HG03378 (cell line): ENCODE measurements around the gene UGGT2.
"Not testable (repeated sequence)": the region's sequence is repeated elsewhere in the genome, so short reads cannot be mapped to it uniquely, and the experiment has no call there.

ENCODE experiments used
- ATAC-seq: cut with Tn5 transposase; IDR thresholded peaks from one replicate; pipeline ENCODE4 v1.9.1; 2021; ENCODE audit warnings: mild to moderate bottlenecking, moderate library complexity; ENCODE audit not compliant: unreplicated experiment

UGGT2 gene

DNA sequence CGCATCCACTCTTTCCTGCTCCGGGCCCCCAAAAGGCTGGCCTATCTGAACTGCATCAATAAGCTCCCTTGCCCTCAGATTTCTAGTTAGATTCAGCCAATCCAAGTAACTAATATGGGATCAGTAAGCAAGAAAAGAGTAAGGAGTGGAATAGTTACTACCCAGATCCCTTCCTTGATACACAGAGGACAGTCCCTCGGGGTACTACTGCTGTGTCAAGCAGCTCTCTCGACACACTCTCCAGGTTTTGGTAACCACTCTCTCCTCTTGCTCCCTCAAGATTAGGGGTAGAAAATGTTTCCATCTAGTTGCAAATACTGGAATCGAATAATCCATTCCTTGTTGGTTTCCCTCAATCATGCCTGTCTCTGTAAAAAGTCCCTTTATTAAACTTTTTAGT lies 65.4 kb downstream of the UGGT2 start:
- no peak for ATAC-seq

GRCh38 chr13:95982144-95982543 lies 71.1 kb downstream of the UGGT2 start:
- no peak for ATAC-seq

DNA sequence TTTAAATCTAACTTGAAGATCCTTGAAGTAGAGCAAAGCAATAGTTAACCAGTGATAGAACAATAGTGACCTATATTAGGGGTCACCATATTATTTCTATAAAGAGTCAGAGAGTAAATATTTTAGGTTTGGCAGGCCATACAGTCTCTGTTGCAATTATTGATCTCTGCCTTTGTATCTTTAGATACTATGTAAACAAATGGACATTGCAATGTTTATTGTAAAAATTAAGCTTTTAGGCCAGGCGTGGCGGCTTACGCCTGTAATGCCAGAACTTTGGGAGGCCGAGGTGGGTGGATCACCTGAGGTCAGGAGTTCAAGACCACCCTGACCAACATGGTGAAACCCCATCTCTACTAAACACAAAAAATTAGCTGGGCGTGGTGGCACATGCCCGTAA lies 80.5 kb downstream of the UGGT2 start:
- not testable (repeated sequence) for ATAC-seq

GRCh38 chr13:95970878-95971277 lies 82.3 kb downstream of the UGGT2 start:
- no peak for ATAC-seq

DNA sequence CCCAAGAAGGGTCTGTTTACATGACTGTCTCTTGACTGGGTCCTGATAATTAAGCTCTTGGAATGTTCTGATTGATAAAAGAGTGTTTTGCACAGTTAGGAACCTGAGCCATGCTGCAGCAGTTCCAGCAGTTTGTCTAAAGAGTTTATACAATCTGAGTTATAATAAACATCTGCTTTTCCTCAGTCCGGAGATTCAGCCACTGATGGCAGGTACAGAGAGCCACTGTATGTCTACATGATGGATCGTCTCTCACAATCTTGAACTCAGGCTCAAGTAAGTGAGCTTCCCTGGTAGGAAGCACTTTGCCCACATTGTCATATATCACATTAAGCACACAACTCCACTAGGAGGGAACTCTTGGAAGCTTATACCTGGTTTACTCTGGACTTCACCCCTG lies 84.3 kb downstream of the UGGT2 start:
- ATAC-seq: no peak

GRCh38 chr13:95957331-95957730 lies 95.9 kb downstream of the UGGT2 start:
- no peak for ATAC-seq

- no peak for ATAC-seq
Observed at GRCh38 chr13:95956589-95957148, 96.5 kb downstream of the UGGT2 start.

DNA sequence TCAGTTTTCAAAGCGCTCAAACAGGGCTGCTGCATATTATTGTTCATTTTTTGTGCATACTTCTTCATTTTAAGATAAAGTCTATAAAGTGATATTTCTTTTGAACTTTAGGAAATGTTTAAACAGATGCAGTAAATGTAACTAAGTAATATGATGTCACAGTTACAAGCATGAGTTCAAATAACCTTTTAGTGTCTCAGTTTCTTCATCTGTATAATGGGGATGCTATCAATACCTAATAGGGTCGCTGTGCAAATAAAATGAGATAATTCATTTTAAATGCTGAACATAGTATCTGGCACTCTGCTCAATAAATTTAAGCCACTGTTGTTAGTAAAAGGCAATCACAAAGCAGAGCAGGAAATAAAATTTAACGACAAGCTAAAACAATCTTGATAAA lies 97.5 kb downstream of the UGGT2 start:
- ATAC-seq: no peak

GRCh38 chr13:95955255-95955654 lies 97.9 kb downstream of the UGGT2 start:
- ATAC-seq: peak; percentile 83

GRCh38 chr13:95954266-95954665 lies 98.9 kb downstream of the UGGT2 start:
- ATAC-seq: no peak

- ATAC-seq: no peak
Observed at GRCh38 chr13:95950103-95950502, 103.1 kb downstream of the UGGT2 start.

DNA sequence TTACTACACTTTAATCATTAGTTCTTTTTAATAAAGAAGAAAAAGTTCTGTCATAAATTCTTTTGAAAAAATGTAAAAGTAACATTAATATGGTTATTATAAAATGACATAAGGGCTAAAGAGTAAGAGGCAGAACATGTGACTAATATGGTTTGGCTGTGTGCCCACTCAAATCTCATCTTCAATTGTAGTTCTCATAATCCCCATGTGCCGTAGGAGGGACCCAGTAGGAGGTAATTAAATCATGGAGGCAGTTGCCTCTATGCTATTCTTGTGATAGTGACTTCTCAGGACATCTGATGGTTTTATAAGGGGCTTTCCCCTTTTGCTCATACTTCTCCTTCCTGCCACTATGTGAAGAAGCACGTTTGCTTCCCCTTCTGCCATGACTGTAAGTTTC lies 104.5 kb downstream of the UGGT2 start:
- ATAC-seq: no peak

DNA sequence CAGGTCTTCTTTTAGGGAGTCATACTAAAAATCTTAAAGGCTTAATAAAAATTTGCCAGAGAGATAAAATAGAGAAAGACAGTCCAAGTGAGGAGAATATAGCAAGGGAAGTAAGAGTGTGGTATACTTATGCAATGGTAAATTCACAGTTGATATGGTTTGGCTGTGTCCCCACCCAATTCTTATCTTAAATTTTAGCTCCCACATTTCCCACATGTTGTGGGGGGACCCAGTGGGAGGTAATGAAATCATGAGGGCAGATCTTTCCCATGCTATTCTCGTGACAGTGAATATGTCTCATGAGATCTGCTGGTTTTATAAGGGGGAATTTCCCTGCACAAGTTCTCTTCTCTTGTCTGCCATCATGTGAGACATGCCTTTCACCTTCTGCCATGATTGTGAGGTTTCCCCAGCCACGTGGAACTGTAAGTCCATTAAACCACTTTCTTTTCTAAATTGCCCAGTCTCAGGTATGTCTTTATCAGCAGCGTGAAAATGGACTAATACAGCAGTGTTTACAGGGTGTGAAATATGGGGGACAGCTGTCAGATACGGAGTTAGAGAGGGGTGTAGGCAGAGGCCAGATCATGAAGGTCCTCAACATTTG lies 115.4 kb downstream of the UGGT2 start:
- ATAC-seq: no peak

DNA sequence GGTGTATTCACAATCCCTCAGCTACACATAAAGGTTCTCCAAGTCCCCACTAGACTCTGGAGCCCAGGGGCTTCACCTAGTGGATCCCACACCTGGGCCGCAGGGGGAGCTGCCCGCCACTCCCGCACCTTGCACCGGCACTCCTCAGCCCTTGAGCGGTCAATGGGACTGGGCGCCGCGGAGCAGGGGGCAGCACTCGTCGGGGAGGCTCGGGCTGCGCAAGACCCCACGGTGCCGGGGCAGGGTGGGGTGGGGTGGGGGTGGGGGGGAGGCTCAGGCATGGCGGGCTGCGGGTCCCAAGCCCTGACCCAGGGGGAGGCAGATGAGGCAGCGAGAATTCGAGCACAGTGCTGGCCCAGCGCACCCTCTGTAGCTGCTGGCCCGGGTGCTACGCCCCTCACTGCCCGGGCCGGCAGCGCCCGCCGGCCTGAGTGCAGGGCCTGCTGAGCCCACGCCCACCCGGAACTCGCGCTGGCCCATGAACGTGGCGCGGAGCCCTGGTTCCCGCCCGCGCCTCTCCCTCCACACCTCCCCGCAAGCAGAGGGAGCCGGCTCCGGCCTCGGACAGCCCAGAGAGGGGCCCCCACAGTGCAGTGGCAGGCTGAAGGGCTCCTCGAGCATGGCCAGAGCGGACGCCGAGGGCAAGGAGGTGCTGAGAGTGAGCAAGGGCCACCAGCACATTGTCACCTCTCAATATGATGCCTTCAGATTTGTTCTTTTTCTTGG lies 121.7 kb downstream of the UGGT2 start:
- no peak for ATAC-seq

GRCh38 chr13:95929430-95929829 lies 123.8 kb downstream of the UGGT2 start:
- no peak for ATAC-seq

- ATAC-seq: not testable (repeated sequence)
Observed at GRCh38 chr13:95928367-95928906, 124.8 kb downstream of the UGGT2 start.

DNA sequence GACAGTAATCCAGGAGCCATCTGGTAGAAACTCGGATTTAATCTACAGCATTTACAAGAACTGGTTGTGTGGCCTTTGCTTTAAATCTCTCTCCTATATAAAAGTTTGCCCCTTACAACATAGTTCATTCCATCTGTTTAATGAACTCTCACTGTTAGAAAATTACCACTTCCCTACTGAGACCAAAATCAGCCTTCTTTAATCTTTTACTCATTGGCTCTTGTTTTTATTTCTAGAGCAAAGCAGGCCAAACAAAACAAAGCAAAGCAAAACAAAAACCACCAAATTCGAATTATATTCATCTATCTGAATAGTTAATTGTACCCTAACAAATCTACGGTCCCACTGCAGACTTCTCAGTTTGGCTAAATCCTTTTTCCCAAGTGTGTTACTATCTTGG lies 127.0 kb downstream of the UGGT2 start:
- no peak for ATAC-seq

- no peak for ATAC-seq
Observed at GRCh38 chr13:95924389-95924994, 128.7 kb downstream of the UGGT2 start.

- ATAC-seq: no peak
Observed at GRCh38 chr13:95921485-95921884, 131.7 kb downstream of the UGGT2 start.

GRCh38 chr13:95920485-95920884 lies 132.7 kb downstream of the UGGT2 start:
- no peak for ATAC-seq

- ATAC-seq: no peak
Observed at GRCh38 chr13:95918860-95919259, 134.3 kb downstream of the UGGT2 start.

- no peak for ATAC-seq
Observed at GRCh38 chr13:95914991-95915501, 138.2 kb downstream of the UGGT2 start.
